Upper lobe of left lung (tissue), 6 donors: Measurements from ENCODE around the gene YAP1. TPM values are rescaled to one million over a fixed set of nuclear protein-coding genes. Genes with fewer than 3 reads are reported as not detected.
"Not testable (repeated sequence)": the region's sequence is repeated elsewhere in the genome, so short reads cannot be mapped to it uniquely, and the experiment has no call there.

ENCODE experiments used
- ATAC-seq, 2 donors: fragments of 200-7000 bp; cut with Tn5 transposase; one replicate each; pipeline ENCODE4 v1.9.1; 2022; ENCODE audit warnings: mild to moderate bottlenecking in 2 of 2, moderate library complexity in 2 of 2; ENCODE audit not compliant: low FRiP score in 2 of 2
- DNase-seq, 2 donors: peaks; one replicate each; pipeline ENCODE4 v3.0.0-alpha.2; 2019 to 2020
- H3K27ac ChIP-seq, 4 donors: fragments of 200-600 bp; sonication (generic); one replicate each; pipeline ENCODE4 v1.5.1; 2016 to 2019
- H3K27me3 ChIP-seq, 4 donors: fragments of 200-600 bp; sonication (generic); one replicate each; pipeline ENCODE4 v1.5.1; 2017 to 2019
- H3K36me3 ChIP-seq, 4 donors: fragments of 200-600 bp; sonication (generic); one replicate each; pipeline ENCODE4 v1.5.1; 2016 to 2019
- H3K4me1 ChIP-seq, 4 donors: fragments of 200-600 bp; sonication (generic); one replicate each; pipeline ENCODE4 v1.5.1; 2018 to 2019
- H3K4me3 ChIP-seq, 4 donors: fragments of 200-600 bp; sonication (generic); one replicate each; pipeline ENCODE4 v1.5.1; 2017 to 2019; ENCODE audit warnings: mild to moderate bottlenecking in 2 of 4, moderate library complexity in 1 of 4
- H3K9me3 ChIP-seq, 4 donors: fragments of 200-600 bp; sonication (generic); one replicate each; pipeline ENCODE4 v1.5.1; 2018 to 2019
- CTCF ChIP-seq, 6 experiments: fragments of 450-650 bp in 4 of 6; fragments of 200-600 bp in 2 of 6; sonication (generic) in 2 of 6; IDR thresholded peaks; one replicate each; pipeline ENCODE4 v1.5.1; 2016 to 2019; ENCODE audit warnings: antibody characterized with exemption in 6 of 6
- EP300 ChIP-seq, 4 donors: sonication (generic); formaldehyde crosslinking; IDR thresholded peaks; one replicate each; pipeline ENCODE4 v1.5.1; 2017; ENCODE audit warnings: antibody characterized with exemption in 4 of 4, control low read depth in 2 of 4
- POLR2A ChIP-seq, 4 donors: fragments of 450-650 bp; IDR thresholded peaks; one replicate each; pipeline ENCODE4 v1.5.1; 2016 to 2017; ENCODE audit warnings: antibody characterized with exemption in 4 of 4, mild to moderate bottlenecking in 2 of 4
- POLR2AphosphoS5 ChIP-seq, 2 donors: sonication (generic); formaldehyde crosslinking; IDR thresholded peaks; one replicate each; pipeline ENCODE4 v1.5.1; 2017; ENCODE audit warnings: antibody characterized with exemption in 2 of 2
- WGBS, 2 donors: methylation state at CpG; one replicate each; pipeline ENCODE4 v1.1.5; 2017 to 2018; 5-methylcytosine and 5-hydroxymethylcytosine counted together
- total RNA-seq, 6 donors: library from RNA; depleted of rRNA in 4 of 6; stranded (reverse); fragments of >200 nt in 4 of 6; gene quantifications; one replicate each; pipeline versions ENCODE4 v1.1.0 to v1.2.1, GENCODE V29; 2016 to 2021
- donor health status: DM: no; HTN: no; CAD: no; lungs with moderate emphysema.
- donor health status: DM: no; HTN: yes; CAD: no; lungs with severe emphysema.

The YAP1 gene
- total RNA-seq, 6 donors from 2014 or later, result 99.2 to 262 (median 190) TPM

DNA sequence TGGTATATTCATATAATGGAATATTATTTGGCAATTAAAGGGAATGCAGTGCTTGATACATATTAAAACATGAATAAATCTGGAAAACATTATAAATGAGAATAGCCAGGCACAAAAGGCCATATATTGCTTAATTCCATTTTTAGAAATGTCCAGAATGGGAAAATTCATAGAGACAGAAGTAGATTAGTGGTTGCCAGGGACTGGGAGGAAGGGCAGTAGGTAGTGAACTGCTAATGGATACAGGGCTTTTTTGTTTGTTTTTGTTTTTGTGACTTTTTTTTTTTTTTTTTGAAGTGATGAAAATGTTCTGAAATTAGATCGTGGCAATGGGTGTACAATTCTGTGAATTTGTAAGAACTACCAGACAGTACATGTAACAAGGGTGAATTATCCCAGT lies 86.1 kb downstream of the YAP1 start:
- Histone ChIP-seq H3K27ac (no peak overlapping the region), H3K4me1 (peaks cover 0 to 7% (median 4%) of the 10 kb centered on the region in 4 donors)
- no peak for ATAC-seq

DNA sequence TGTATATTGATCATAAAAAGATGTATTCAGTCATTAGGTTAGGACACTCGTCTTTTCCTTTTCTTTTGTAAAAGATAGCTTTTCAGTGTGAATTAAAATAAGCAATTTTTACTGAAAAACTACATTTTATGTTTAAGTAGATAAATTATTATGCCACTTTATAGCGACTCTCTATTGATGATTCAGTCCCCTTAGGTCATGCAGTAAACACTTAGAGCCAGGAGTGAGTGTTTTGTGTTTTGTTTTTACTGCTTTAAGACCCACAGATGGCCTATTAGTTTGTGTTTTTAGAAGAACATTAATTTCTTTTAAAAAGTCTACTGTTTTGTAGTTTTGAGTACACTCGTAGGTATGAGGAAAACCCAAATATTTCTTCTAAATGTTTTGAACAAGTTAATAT lies 86.6 kb downstream of the YAP1 start:
- no peak for TF ChIP-seq EP300 (IDR thresholded peaks at IDR 0.05)
- TF ChIP-seq POLR2AphosphoS5 (IDR thresholded peaks at IDR 0.05), result no peak
- no peak for TF ChIP-seq POLR2A (IDR thresholded peaks at IDR 0.05)
- TF ChIP-seq CTCF (IDR thresholded peaks at IDR 0.05), result no peak
- Histone ChIP-seq H3K36me3 (no peaks in the 10 kb centered on the region), H3K4me1 (peaks cover 0 to 7% (median 4%) of the 10 kb centered on the region in 4 donors), H3K4me3 (no peak overlapping the region), H3K27ac (no peak overlapping the region), H3K27me3 (no peaks in the 10 kb centered on the region), H3K9me3 (no peaks in the 10 kb centered on the region)
- ATAC-seq (no peak), DNase-seq (no peak)
- 80 to 84% methylated on average over 3 of the region's 3 CpGs for WGBS, 2 donors

More for the DNA sequence above, 86.1 kb downstream of the YAP1 start:
- DNase-seq, result no peak
- Histone ChIP-seq H3K4me3 (no peak overlapping the region), H3K9me3 (no peaks in the 10 kb centered on the region), H3K36me3 (no peaks in the 10 kb centered on the region), H3K27me3 (no peaks in the 10 kb centered on the region)
- WGBS, 2 donors, result 75 to 83% methylated on average over 1 of the region's 1 CpG
- TF ChIP-seq POLR2A (IDR thresholded peaks at IDR 0.05), result no peak
- TF ChIP-seq CTCF (IDR thresholded peaks at IDR 0.05), result no peak
- TF ChIP-seq POLR2AphosphoS5 (IDR thresholded peaks at IDR 0.05), result no peak
- no peak for TF ChIP-seq EP300 (IDR thresholded peaks at IDR 0.05)

- no peak for DNase-seq
- Histone ChIP-seq H3K4me1 (peaks cover 0 to 7% (median 4%) of the 10 kb centered on the region in 4 donors), H3K36me3 (no peaks in the 10 kb centered on the region), H3K9me3 (no peaks in the 10 kb centered on the region), H3K27me3 (no peaks in the 10 kb centered on the region), H3K4me3 (no peak overlapping the region), H3K27ac (peak overlapping the region in 1 of 4 donors; percentile 23)
- 59 to 79% methylated on average over 2 of the region's 2 CpGs for WGBS, 2 donors
- no peak for ATAC-seq
- no peak for TF ChIP-seq POLR2A (IDR thresholded peaks at IDR 0.05)
- TF ChIP-seq POLR2AphosphoS5 (IDR thresholded peaks at IDR 0.05), result no peak
- TF ChIP-seq CTCF (IDR thresholded peaks at IDR 0.05), result no peak
- TF ChIP-seq EP300 (IDR thresholded peaks at IDR 0.05), result no peak
These were observed 87.5 kb downstream of the YAP1 start for GRCh38 chr11:102197670-102198139.

DNA sequence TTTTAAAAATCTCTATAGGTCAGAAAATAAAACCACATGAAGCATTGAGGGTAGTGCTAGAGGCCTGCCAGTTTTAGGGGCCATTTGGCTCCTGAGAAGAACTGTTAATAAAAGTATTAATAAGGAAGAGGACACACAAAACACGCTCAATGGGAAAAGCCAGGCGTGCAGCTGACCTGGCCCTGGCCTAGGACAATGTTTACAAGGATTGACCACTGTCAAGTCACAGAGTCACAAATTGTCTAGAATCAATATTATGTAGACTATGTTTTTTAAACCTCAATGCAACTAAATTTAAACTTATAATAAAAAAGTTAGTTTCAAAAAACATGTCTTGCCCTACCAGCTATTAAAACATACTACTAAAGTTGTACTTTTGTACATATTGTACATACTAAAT lies 89.4 kb downstream of the YAP1 start:
- TF ChIP-seq EP300 (IDR thresholded peaks at IDR 0.05), result no peak
- WGBS, 2 donors, result 96% methylated on average over 2 of the region's 2 CpGs

GRCh38 chr11:102200325-102200724 lies 90.1 kb downstream of the YAP1 start:
- ATAC-seq, H3K27me3 ChIP-seq, H3K9me3 ChIP-seq, H3K4me3 ChIP-seq, H3K4me1 ChIP-seq, H3K27ac ChIP-seq, H3K36me3 ChIP-seq: not testable (repeated sequence)
- 62 to 63% methylated on average over 5 of the region's 5 CpGs for WGBS, 2 donors
- peak in 1 of 2 donors; percentile 72 for DNase-seq

More for the DNA sequence above, 89.4 kb downstream of the YAP1 start:
- Histone ChIP-seq H3K4me3 (no peak overlapping the region), H3K27me3 (no peaks in the 10 kb centered on the region), H3K36me3 (no peaks in the 10 kb centered on the region), H3K4me1 (peaks cover 0 to 5% (median 4%) of the 10 kb centered on the region in 4 donors), H3K9me3 (no peaks in the 10 kb centered on the region), H3K27ac (no peak overlapping the region)
- no peak for DNase-seq
- no peak for ATAC-seq

- Histone ChIP-seq H3K36me3 (peaks cover 0 to 11% (median 7%) of the 10 kb centered on the region in 4 donors), H3K9me3 (no peaks in the 10 kb centered on the region), H3K4me3 (no peak overlapping the region), H3K4me1 (peaks cover 0 to 5% (median 2%) of the 10 kb centered on the region in 4 donors), H3K27ac (no peak overlapping the region), H3K27me3 (no peaks in the 10 kb centered on the region)
- TF ChIP-seq POLR2AphosphoS5 (IDR thresholded peaks at IDR 0.05), result no peak
- TF ChIP-seq CTCF (IDR thresholded peaks at IDR 0.05), result no peak
- TF ChIP-seq POLR2A (IDR thresholded peaks at IDR 0.05), result no peak
- no peak for TF ChIP-seq EP300 (IDR thresholded peaks at IDR 0.05)
- no peak for ATAC-seq
- no peak for DNase-seq
- 97 to 98% methylated on average over 2 of the region's 2 CpGs for WGBS, 2 donors
These were observed 91.5 kb downstream of the YAP1 start for GRCh38 chr11:102201776-102202175.
